GM12891 (cell line): ENCODE results near the gene MRPS17.

Experiments used
- POLR2A ChIP-seq: IDR thresholded peaks from 2 replicates; pipeline ENCODE4 v1.6.1; 2011; ENCODE audit warnings: low read depth, low read length, control low read depth
- POLR2AphosphoS5 ChIP-seq: IDR thresholded peaks from 2 replicates; pipeline ENCODE4 v1.6.1; 2011; ENCODE audit warnings: low read depth, low read length, control low read depth
- SPI1 ChIP-seq: IDR thresholded peaks from 2 replicates; pipeline ENCODE4 v1.6.1; 2011; ENCODE audit warnings: low read depth, low read length, control low read depth
- TAF1 ChIP-seq: IDR thresholded peaks from 2 replicates; pipeline ENCODE4 v1.6.1; 2011; ENCODE audit warnings: low read depth, low read length, control low read depth

- TF ChIP-seq POLR2A (no peak), TAF1 (no peak), POLR2AphosphoS5 (no peak), SPI1 (no peak)
These were observed 13.4 kb downstream of the MRPS17 start for GRCh38 chr7:55965100-55965470.
